Nephron progenitor cell (in vitro differentiated cells): ENCODE data around the gene GABRD.
A peak's percentile ranks its signal among the peaks of the same experiment; 100 is the strongest.

Experiments used
- DNase-seq: peaks from one replicate; pipeline ENCODE4 v3.0.0; 2021
- H3K27ac Mint-ChIP-seq: 2 replicates; pipeline ENCODE4 v1.8.0; 2021; ENCODE audit warnings: mild to moderate bottlenecking, moderate library complexity, mixed read lengths
- H3K27me3 Mint-ChIP-seq: 2 replicates; pipeline ENCODE4 v1.8.0; 2021; ENCODE audit warnings: mild to moderate bottlenecking, low read depth, mixed read lengths; ENCODE audit not compliant: poor library complexity
- H3K36me3 Mint-ChIP-seq: 2 replicates; pipeline ENCODE4 v1.8.0; 2021; ENCODE audit warnings: low read depth, mixed read lengths
- H3K4me1 Mint-ChIP-seq: 2 replicates; pipeline ENCODE4 v1.8.0; 2021; ENCODE audit warnings: mixed read lengths
- H3K4me3 Mint-ChIP-seq: 2 replicates; pipeline ENCODE4 v1.8.0; 2021; ENCODE audit warnings: mild to moderate bottlenecking, moderate library complexity, mixed read lengths
- H3K9me3 Mint-ChIP-seq: 2 replicates; pipeline ENCODE4 v1.8.0; 2021; ENCODE audit warnings: mild to moderate bottlenecking, moderate library complexity, mixed read lengths
- CTCF ChIP-seq: fragments of 200-600 bp; sonication (generic); IDR thresholded peaks from 2 replicates; pipeline ENCODE4 v1.5.0; 2021; ENCODE audit warnings: antibody characterized with exemption

GABRD gene

DNA sequence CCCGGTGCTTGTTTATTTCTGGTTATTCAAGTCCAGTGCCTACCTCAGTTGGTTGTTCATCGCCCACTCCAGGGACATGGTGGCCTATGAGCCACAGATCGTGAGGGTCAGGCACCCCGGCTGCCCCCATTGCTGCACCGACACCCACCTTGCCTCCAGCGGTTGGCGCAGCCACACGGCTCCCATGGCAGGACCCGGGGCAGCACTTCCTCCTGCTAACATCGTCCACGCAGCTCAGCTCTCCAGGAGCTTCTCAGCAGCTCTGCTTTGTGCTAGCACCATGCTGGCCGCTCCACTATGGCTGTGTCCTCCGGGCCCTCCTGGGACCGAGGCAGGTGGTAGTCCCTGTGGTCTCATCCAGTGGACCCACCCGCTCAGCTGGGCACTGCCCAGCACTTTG, 17.1 kb downstream of the GABRD start:
- Mint-ChIP-seq H3K4me3 (no peak overlapping the region), H3K36me3 (no peaks in the 10 kb centered on the region), H3K9me3 (peaks cover 3% of the 10 kb centered on the region), H3K27me3 (peaks cover 17% of the 10 kb centered on the region), H3K4me1 (peaks cover 11% of the 10 kb centered on the region), H3K27ac (no peak overlapping the region)
- TF ChIP-seq CTCF = no peak
- DNase-seq = no peak

GRCh38 chr1:2037314-2037979, 18.3 kb downstream of the GABRD start:
- no peak for DNase-seq
- H3K4me1 Mint-ChIP-seq = peaks cover 11% of the 10 kb centered on the region
- no peaks in the 10 kb centered on the region for H3K36me3 Mint-ChIP-seq
- peak overlapping the region; percentile 46 for H3K27ac Mint-ChIP-seq
- TF ChIP-seq CTCF = no peak
- H3K9me3 Mint-ChIP-seq = peaks cover 3% of the 10 kb centered on the region
- H3K27me3 Mint-ChIP-seq = peaks cover 17% of the 10 kb centered on the region
- no peak overlapping the region for H3K4me3 Mint-ChIP-seq

DNA sequence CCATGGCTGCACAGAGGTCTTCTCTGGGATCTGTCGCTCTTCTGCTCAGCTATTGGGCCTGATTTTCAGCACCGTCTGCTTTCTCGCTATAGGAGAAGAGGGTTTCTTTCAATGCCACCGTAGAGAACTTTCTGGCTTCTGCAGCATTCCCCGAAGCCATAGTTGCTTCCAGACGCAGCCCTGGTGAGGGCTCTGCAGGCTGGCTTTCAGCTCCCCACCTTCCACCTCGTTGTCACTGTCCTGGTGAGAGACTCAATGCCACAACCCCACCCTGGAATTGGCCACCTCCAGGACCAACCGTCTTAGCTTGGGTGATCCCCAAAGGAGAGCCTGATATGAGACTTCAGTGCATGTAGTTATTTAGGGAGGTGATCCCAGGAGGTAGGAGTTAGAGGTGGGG, 19.1 kb downstream of the GABRD start:
- peaks cover 5% of the 10 kb centered on the region for H3K4me1 Mint-ChIP-seq
- no peaks in the 10 kb centered on the region for H3K36me3 Mint-ChIP-seq
- TF ChIP-seq CTCF = no peak
- peaks cover 13% of the 10 kb centered on the region for H3K27me3 Mint-ChIP-seq
- H3K9me3 Mint-ChIP-seq = peaks cover 3% of the 10 kb centered on the region
- no peak overlapping the region for H3K4me3 Mint-ChIP-seq
- no peak overlapping the region for H3K27ac Mint-ChIP-seq
- no peak for DNase-seq

DNA sequence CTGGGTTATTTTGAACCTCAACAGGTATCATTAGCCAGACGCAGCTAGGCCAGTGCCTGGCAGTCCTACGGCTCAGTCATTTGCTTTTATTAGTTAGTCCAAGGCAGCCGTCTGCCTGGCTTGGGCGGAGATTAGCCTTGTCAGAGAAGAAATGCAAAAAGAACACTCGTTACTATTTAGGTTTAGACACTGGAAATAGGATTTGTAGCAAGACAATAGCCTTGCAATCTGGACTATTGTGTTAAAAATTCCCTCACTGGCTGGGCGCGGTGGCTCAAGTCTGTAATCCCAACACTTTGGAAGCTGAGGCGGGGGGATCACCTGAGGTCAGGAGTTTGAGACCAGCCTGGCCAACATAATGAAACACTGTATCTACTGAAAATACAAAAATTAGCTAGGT, 20.1 kb downstream of the GABRD start:
- DNase-seq = no peak
- H3K36me3 Mint-ChIP-seq = no peaks in the 10 kb centered on the region
- no peak for TF ChIP-seq CTCF
- H3K27me3 Mint-ChIP-seq = peaks cover 11% of the 10 kb centered on the region
- H3K27ac Mint-ChIP-seq = no peak overlapping the region
- peaks cover 3% of the 10 kb centered on the region for H3K9me3 Mint-ChIP-seq
- no peak overlapping the region for H3K4me3 Mint-ChIP-seq
- peaks cover 7% of the 10 kb centered on the region for H3K4me1 Mint-ChIP-seq

DNA sequence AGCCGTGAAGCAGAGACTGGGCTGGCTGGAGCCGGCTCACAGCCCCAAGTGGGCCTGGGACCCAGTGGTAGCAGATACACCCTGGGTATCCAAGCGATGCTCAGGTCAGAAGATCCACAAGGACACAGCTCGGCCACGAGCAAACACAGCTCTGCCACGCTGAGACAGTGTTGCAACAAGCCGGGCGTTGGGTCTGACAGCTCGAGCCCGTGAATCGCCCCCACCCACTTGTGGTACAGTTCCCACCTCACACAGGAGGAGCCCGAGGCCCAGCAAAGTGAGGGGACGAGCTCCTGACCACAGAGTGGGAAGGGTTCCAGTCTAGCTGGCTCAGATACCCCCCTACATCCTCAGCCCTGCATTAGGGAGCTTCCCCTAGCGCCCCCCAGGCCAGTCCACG, 22.2 kb downstream of the GABRD start:
- Mint-ChIP-seq H3K27ac (no peak overlapping the region), H3K4me1 (peaks cover 15% of the 10 kb centered on the region), H3K27me3 (peaks cover 22% of the 10 kb centered on the region), H3K9me3 (peaks cover 3% of the 10 kb centered on the region), H3K4me3 (no peak overlapping the region), H3K36me3 (no peaks in the 10 kb centered on the region)
- DNase-seq = no peak
- no peak for TF ChIP-seq CTCF

DNA sequence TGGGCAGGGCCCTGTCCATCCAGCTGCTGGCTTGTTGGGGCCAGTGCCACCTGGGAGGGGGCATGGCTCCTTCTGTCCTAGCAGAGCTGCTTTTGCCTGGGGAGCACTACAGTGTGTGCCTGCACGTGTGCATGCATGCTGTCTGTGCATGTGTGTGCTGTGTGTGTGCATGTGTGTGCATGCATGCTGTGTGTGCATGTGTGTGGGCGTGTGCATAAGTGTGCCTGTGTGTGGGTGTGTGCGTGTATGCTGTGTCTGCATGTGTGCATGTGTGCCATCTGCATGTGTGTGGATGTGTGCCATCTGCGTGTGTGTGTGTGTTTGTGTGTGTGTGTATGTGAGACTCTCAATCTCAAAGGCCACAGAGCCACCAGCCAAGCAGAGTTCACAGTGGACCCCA, 22.7 kb downstream of the GABRD start:
- H3K4me1 Mint-ChIP-seq = peaks cover 15% of the 10 kb centered on the region
- H3K27me3 Mint-ChIP-seq = peaks cover 28% of the 10 kb centered on the region
- H3K9me3 Mint-ChIP-seq = peaks cover 3% of the 10 kb centered on the region
- H3K4me3 Mint-ChIP-seq = no peak overlapping the region
- H3K36me3 Mint-ChIP-seq = no peaks in the 10 kb centered on the region
- DNase-seq = no peak
- no peak overlapping the region for H3K27ac Mint-ChIP-seq
- TF ChIP-seq CTCF = no peak
